PC-3 (cell line): Measurements from ENCODE around the gene ITGA3. TPM values are rescaled to one million over a fixed set of nuclear protein-coding genes. Genes with fewer than 3 reads are reported as not detected.

Source experiments
- ATAC-seq: fragments of 200-7000 bp; cut with Tn5 transposase; 2 replicates; pipeline ENCODE4 v1.9.1; 2020; ENCODE audit warnings: mild to moderate bottlenecking, moderate library complexity
- BruUV-seq: library from RNA; stranded (reverse); fragments of 400-500 nt; replicated peaks from 2 replicates; lab custom pipeline; 2021; lab: Mats Ljungman, UMichigan
- CTCF ChIA-PET: fragments of 300-600 bp; sonication (Branson Sonifier 250); formaldehyde crosslinking; loops from one replicate; lab custom pipeline; 2022; ENCODE audit warnings: antibody characterized with exemption; lab: Charles Lee
- POLR2A ChIA-PET: fragments of 300-600 bp; sonication (Branson Sonifier 250); formaldehyde crosslinking; loops from one replicate; lab custom pipeline; 2022; ENCODE audit warnings: antibody characterized with exemption; ENCODE audit not compliant: unreplicated experiment; lab: Charles Lee
- DNase-seq: peaks from one replicate; pipeline ENCODE4 v3.0.0-alpha.2; 2015
- H2AFZ ChIP-seq: fragments of 300-600 bp; sonication (generic); 2 replicates; pipeline ENCODE4 v1.6.0; 2016; ENCODE audit warnings: antibody characterized with exemption, low read length
- H3F3A ChIP-seq: fragments of 300-600 bp; sonication (generic); one replicate; pipeline ENCODE4 v1.6.0; 2017; ENCODE audit warnings: antibody characterized with exemption, low read length, control low read depth, mild to moderate bottlenecking; ENCODE audit not compliant: unreplicated experiment
- H3K27ac ChIP-seq: fragments of 300-600 bp; sonication (generic); 2 replicates; pipeline ENCODE4 v1.5.1; 2016; ENCODE audit warnings: mild to moderate bottlenecking, low read length
- H3K27me3 ChIP-seq: fragments of 300-600 bp; sonication (generic); 2 replicates; pipeline ENCODE4 v1.6.1; 2016; ENCODE audit warnings: low read length, mixed read lengths
- H3K36me3 ChIP-seq: fragments of 300-600 bp; sonication (generic); 2 replicates; pipeline ENCODE4 v1.6.1; 2016; ENCODE audit warnings: low read depth, mixed run types, low read length, mixed read lengths
- H3K4me1 ChIP-seq: fragments of 300-600 bp; sonication (generic); 2 replicates; pipeline ENCODE4 v1.5.1; 2016; ENCODE audit warnings: low read length; ENCODE audit not compliant: insufficient read depth
- H3K4me2 ChIP-seq: fragments of 300-600 bp; sonication (generic); 2 replicates; pipeline ENCODE4 v1.6.0; 2016; ENCODE audit warnings: low read length
- H3K4me3 ChIP-seq: fragments of 300-600 bp; sonication (generic); 2 replicates; pipeline ENCODE4 v1.5.1; 2016; ENCODE audit warnings: mild to moderate bottlenecking, low read length, mixed read lengths
- H3K79me2 ChIP-seq: fragments of 300-600 bp; sonication (generic); 2 replicates; pipeline ENCODE4 v1.6.1; 2017; ENCODE audit warnings: low read length, mixed read lengths
- H3K9ac ChIP-seq: fragments of 300-600 bp; sonication (generic); 2 replicates; pipeline ENCODE4 v1.6.0; 2016; ENCODE audit warnings: mild to moderate bottlenecking, low read length
- H3K9me2 ChIP-seq: fragments of 300-600 bp; sonication (generic); replicated peaks from 2 replicates; pipeline ENCODE4 v1.6.1; 2016; ENCODE audit warnings: mixed run types, low read length, mixed read lengths
- H3K9me3 ChIP-seq: fragments of 300-600 bp; sonication (generic); 2 replicates; pipeline ENCODE4 v1.6.1; 2016; ENCODE audit warnings: low read length, mixed read lengths
- H4K20me1 ChIP-seq: fragments of 300-600 bp; sonication (generic); 2 replicates; pipeline ENCODE4 v1.6.1; 2016; ENCODE audit warnings: low read length, mixed read lengths
- CTCF ChIP-seq: fragments of 300-600 bp; sonication (generic); conservative IDR thresholded peaks from 2 replicates; pipeline ENCODE4 v1.5.1; 2017; ENCODE audit warnings: antibody characterized with exemption, low read depth, mild to moderate bottlenecking, low read length
- EZH2 ChIP-seq: fragments of 300-600 bp; sonication (generic); IDR thresholded peaks from one replicate; pipeline ENCODE4 v1.6.1; 2017; ENCODE audit warnings: antibody characterized with exemption, mild to moderate bottlenecking, low read length; ENCODE audit not compliant: unreplicated experiment
- EZH2phosphoT487 ChIP-seq: fragments of 300-600 bp; sonication (generic); IDR thresholded peaks from 2 replicates; pipeline ENCODE4 v1.6.1; 2018; ENCODE audit warnings: mild to moderate bottlenecking, antibody characterized with exemption, low read length, borderline replicate concordance
- intact Hi-C: fragments of 100-400 bp; cut with micrococcal nuclease; formaldehyde crosslinking; loops from 2 replicates; pipeline ENCODE4 v1.9.0; 2023
- total RNA-seq: library from RNA; depleted of rRNA; stranded (reverse); fragments of >200 nt; gene quantifications from 2 replicates; pipeline ENCODE4 v1.2.3, GENCODE V29; 2014

The ITGA3 gene
- total RNA-seq, 1 experiment from 2014 or later = 598 TPM

- H3K27ac ChIP-seq = no peak overlapping the region
- no peak for ATAC-seq
- H3K36me3 ChIP-seq = peaks cover 92% of the 10 kb centered on the region
- no TSS peak for BruUV-seq
- no peaks in the 10 kb centered on the region for H3K9me3 ChIP-seq
- peaks cover 13% of the 10 kb centered on the region for H3K4me1 ChIP-seq
- H3F3A ChIP-seq = peaks cover 8% of the 10 kb centered on the region
- H4K20me1 ChIP-seq = no peaks in the 10 kb centered on the region
- no peak for DNase-seq
- H2AFZ ChIP-seq = no peak overlapping the region
- ChIA-PET POLR2A (no interaction called here), CTCF (no interaction called here)
- TF ChIP-seq CTCF (no peak), EZH2 (no peak), EZH2phosphoT487 (no peak)
- intact Hi-C loops = no loop called here
- H3K4me2 ChIP-seq = no peak overlapping the region
- H3K79me2 ChIP-seq = peaks cover 55% of the 10 kb centered on the region
- H3K27me3 ChIP-seq = no peaks in the 10 kb centered on the region
- H3K4me3 ChIP-seq = no peak overlapping the region
- no peaks in the 10 kb centered on the region for H3K9me2 ChIP-seq
- no peak overlapping the region for H3K9ac ChIP-seq
Measured at GRCh38 chr17:50070908-50071680, 15.2 kb downstream of the ITGA3 start.

DNA sequence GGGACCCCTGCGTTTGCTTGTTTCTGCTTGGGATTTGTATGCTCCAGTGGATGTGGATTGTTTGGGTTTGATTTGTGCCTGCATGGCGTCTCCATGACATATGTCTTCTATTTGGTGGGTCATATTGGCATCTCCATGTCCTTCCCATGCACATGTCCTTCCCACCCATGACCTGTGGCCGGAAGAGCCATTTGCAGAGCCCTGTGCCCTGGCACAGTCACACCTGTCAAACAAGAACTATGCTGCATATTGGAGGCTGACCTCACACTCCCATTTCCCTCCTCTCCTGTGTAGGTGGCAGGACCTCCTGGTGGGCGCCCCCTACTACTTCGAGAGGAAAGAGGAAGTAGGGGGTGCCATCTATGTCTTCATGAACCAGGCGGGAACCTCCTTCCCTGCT is 15.8 kb downstream of the ITGA3 start:
- Histone ChIP-seq H3F3A (peaks cover 8% of the 10 kb centered on the region), H3K4me1 (peaks cover 7% of the 10 kb centered on the region), H3K9me2 (no peaks in the 10 kb centered on the region), H2AFZ (no peak overlapping the region), H3K9ac (no peak overlapping the region), H3K79me2 (peaks cover 49% of the 10 kb centered on the region), H4K20me1 (no peaks in the 10 kb centered on the region), H3K27me3 (no peaks in the 10 kb centered on the region), H3K4me2 (no peak overlapping the region), H3K27ac (no peak overlapping the region), H3K9me3 (no peaks in the 10 kb centered on the region), H3K36me3 (peaks cover 92% of the 10 kb centered on the region), H3K4me3 (no peak overlapping the region)
- no TSS peak for BruUV-seq
- ChIA-PET CTCF (no interaction called here), POLR2A (no interaction called here)
- TF ChIP-seq EZH2phosphoT487 = no peak
- TF ChIP-seq CTCF = no peak
- TF ChIP-seq EZH2 = no peak
- intact Hi-C loops = no loop called here
- DNase-seq = no peak
- ATAC-seq = no peak

DNA sequence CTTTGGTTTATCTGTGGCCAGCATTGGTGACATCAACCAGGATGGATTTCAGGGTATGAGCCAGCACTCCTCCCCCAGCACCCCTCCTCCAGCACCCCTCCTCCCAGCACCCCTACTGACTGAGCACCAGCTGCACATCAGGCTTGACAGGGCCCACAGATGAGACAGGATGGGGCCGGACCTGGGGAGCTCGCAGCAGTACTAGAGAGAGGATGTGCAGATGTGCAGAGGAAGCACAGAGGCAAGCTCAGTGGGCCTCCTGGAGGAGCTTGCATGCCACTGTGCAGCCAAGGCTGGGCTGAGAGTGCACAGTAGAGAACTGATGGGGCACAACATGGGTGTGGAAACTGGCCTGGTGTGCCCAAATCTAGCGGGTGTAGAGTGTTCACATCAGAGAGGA is 16.2 kb downstream of the ITGA3 start:
- Histone ChIP-seq H3F3A (peaks cover 8% of the 10 kb centered on the region), H3K79me2 (peaks cover 45% of the 10 kb centered on the region), H3K9me2 (no peaks in the 10 kb centered on the region), H3K9ac (no peak overlapping the region), H3K27me3 (no peaks in the 10 kb centered on the region), H4K20me1 (no peaks in the 10 kb centered on the region), H3K4me2 (no peak overlapping the region), H2AFZ (no peak overlapping the region), H3K4me1 (peaks cover 2% of the 10 kb centered on the region), H3K9me3 (no peaks in the 10 kb centered on the region), H3K4me3 (no peak overlapping the region), H3K27ac (no peak overlapping the region), H3K36me3 (peaks cover 92% of the 10 kb centered on the region)
- DNase-seq (no peak), ATAC-seq (peak; percentile 5; the same call in 1 of the 2 replicates)
- intact Hi-C loops = no loop called here
- BruUV-seq = no TSS peak
- ChIA-PET CTCF (no interaction called here), POLR2A (no interaction called here)
- no peak for TF ChIP-seq EZH2
- no peak for TF ChIP-seq EZH2phosphoT487
- no peak for TF ChIP-seq CTCF
